Heart right ventricle (tissue), 16 donors: ENCODE measurements around the gene OR8B12. TPM values are rescaled to one million over a fixed set of nuclear protein-coding genes. Genes with fewer than 3 reads are reported as not detected.

Experiments
- ATAC-seq, 8 donors: fragments of 200-7000 bp; cut with Tn5 transposase; one replicate each; pipeline ENCODE4 v1.9.1; 2020; ENCODE audit warnings: mild to moderate bottlenecking in 8 of 8, moderate library complexity in 8 of 8, moderate number of reproducible peaks in 1 of 8
- DNase-seq, 2 donors: peaks; one replicate each; pipeline ENCODE4 v3.0.0-alpha.2; 2020
- H3K27ac ChIP-seq, 10 donors: fragments of 200-600 bp; sonication (generic) in 2 of 10; one replicate each; pipeline versions ENCODE4 v1.5.0 to v1.8.0; 2020 to 2022; ENCODE audit warnings: mild to moderate bottlenecking in 3 of 10
- H3K27me3 ChIP-seq, 7 donors: fragments of 200-600 bp; one replicate each; pipeline ENCODE4 v1.8.0; 2021 to 2022; ENCODE audit warnings: mild to moderate bottlenecking in 2 of 7
- H3K36me3 ChIP-seq, 9 donors: fragments of 200-600 bp; sonication (generic) in 1 of 9; one replicate each; pipeline versions ENCODE4 v1.5.0 to v1.8.0; 2020 to 2022; ENCODE audit warnings: mild to moderate bottlenecking in 2 of 9
- H3K4me1 ChIP-seq, 9 donors: fragments of 200-600 bp; sonication (generic) in 1 of 9; one replicate each; pipeline versions ENCODE4 v1.5.0 to v1.8.0; 2020 to 2022; ENCODE audit warnings: mild to moderate bottlenecking in 4 of 9
- H3K4me3 ChIP-seq, 10 donors: fragments of 200-600 bp; sonication (generic) in 2 of 10; one replicate each; pipeline versions ENCODE4 v1.5.0 to v1.8.0; 2020 to 2022; ENCODE audit warnings: mild to moderate bottlenecking in 7 of 10, moderate library complexity in 2 of 10
- H3K9me3 ChIP-seq, 11 donors: fragments of 200-600 bp in 10 of 11; sonication (generic) in 2 of 11; one replicate each; pipeline versions ENCODE4 v1.5.0 to v1.8.0; 2013 to 2022; ENCODE audit warnings: mild to moderate bottlenecking in 2 of 11, control low read depth in 1 of 11, moderate library complexity in 1 of 11
- WGBS, 2 donors: extraction: QIAGEN DNeasy Blood & Tissue Kit; methylation state at CpG; one replicate each; pipeline ENCODE4 v1.1.7; 2013; ENCODE audit warnings: inconsistent platforms in 1 of 2; 5-methylcytosine and 5-hydroxymethylcytosine counted together
- intact Hi-C, 10 donors: fragments of 100-400 bp; cut with DNase I; formaldehyde crosslinking; loops; one replicate each; pipeline versions ENCODE4 v1.11.1 to v1.14.2; 2022
- polyA plus RNA-seq, 2 donors: library from polyadenylated mRNA; stranded (reverse); fragments of 200-250 nt; gene quantifications; one replicate each; pipeline ENCODE4 v1.2.3, GENCODE V29; 2013
- total RNA-seq, 10 donors: library from RNA; stranded (reverse); fragmentation: NEBNext Ultra II Directional in 3 of 10; extraction: Animal tissue kit (Norgen Biotek cat#: 25700) in 3 of 10; gene quantifications; one replicate each; pipeline versions ENCODE4 v1.2.1 to v1.2.4, GENCODE V29; 2021 to 2023
- TF ChIP-seq, protein P1 (sequence below), 9 donors: fragments of 200-600 bp; sonication (generic) in 2 of 9; IDR thresholded peaks; one replicate each; pipeline versions ENCODE4 v1.5.0 to v1.8.0; 2021 to 2022; ENCODE audit warnings: antibody characterized with exemption in 9 of 9, mild to moderate bottlenecking in 5 of 9, moderate library complexity in 1 of 9
- donor health status: Arrhythmogenic right ventricular cardiomyopathy.
- donor health status: ischemic (EF 13 %, LVEDD 7.1; RV severe dilation, severe dysfunction).
- donor health status: healthy with polysubstance abuse.
- donor health status: DM: no; HTN: yes; CAD: no.
- donor health status: DM: no; HTN: no; CAD: no.
- donor health status: ischemic (EF 25% LVEDD 6.9; RV normal size, moderate dysfunction).
- donor health status: ischemic (EF 25% LVEDD 5.7; RV mildly dilated, moderate dysfunction).
- donor health status: healthy.
- donor health status: DM: yes; HTN: yes; CAD: no.
- donor health status: Ischemic cardiomyopathy.
- donor health status: ischemic (EF 35%, LVEDD 5.7; RV mildly dilated, moderate dysfunction).
- donor health status: nonischemic (EF 11% LVEDD 7.7; RV severe dilation, severe dysfunction).
- donor health status: DM: yes; HTN: yes; CAD: no.
- donor health status: PGD.
- donor health status: ischemic (EF 29% LVEDD 5.4; RV normal size, mild dysfunction).
- donor health status: nonischemic (EF 23%, LVEDD 6.1; RV moderate dilation, normal function).

The OR8B12 gene
- total and polyA plus RNA-seq, 12 donors = not detected

DNA sequence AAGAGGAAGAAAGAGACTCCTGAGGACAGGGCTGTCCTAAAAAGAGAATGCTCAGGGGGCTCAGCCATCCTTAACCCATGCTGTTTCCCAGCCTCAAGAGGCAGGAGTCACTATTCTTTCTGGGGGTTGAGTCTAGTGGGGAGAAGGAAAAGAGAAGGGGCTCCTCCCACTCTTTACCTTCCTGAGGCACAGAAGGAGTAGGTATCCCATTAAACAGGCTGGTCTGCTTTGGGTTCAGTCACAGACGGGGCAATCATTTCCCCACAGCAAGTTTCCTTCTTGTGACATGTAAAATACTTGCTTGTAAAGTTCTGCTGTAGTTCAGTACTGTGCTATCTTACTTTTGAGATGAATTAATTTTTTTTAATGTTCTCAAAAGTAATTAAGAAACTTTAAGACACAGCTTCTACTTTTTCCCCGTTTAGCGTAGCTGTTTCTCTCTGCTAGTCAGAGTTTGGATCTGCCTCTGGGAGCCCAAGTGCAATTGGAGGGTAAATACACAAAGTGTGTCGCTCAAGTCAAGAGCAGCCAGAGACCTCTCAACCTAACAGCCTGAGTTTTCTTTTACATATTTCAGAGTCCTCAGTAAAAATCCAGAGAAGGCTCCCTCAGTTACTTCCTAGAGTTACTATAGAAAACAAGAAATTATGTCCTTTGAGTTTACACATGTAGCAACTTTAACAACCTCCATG is 41.4 kb upstream of the OR8B12 start:
- TF ChIP-seq, protein P1, sequence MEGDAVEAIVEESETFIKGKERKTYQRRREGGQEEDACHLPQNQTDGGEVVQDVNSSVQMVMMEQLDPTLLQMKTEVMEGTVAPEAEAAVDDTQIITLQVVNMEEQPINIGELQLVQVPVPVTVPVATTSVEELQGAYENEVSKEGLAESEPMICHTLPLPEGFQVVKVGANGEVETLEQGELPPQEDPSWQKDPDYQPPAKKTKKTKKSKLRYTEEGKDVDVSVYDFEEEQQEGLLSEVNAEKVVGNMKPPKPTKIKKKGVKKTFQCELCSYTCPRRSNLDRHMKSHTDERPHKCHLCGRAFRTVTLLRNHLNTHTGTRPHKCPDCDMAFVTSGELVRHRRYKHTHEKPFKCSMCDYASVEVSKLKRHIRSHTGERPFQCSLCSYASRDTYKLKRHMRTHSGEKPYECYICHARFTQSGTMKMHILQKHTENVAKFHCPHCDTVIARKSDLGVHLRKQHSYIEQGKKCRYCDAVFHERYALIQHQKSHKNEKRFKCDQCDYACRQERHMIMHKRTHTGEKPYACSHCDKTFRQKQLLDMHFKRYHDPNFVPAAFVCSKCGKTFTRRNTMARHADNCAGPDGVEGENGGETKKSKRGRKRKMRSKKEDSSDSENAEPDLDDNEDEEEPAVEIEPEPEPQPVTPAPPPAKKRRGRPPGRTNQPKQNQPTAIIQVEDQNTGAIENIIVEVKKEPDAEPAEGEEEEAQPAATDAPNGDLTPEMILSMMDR (IDR thresholded peaks at IDR 0.05) = no peak
- Histone ChIP-seq H3K4me3 (no peak overlapping the region), H3K36me3 (no peaks in the 10 kb centered on the region), H3K4me1 (no peaks in the 10 kb centered on the region), H3K27me3 (peaks cover 0 to 14% (median 0%) of the 10 kb centered on the region in 7 donors), H3K9me3 (no peaks in the 10 kb centered on the region), H3K27ac (no peak overlapping the region)
- DNase-seq = no peak
- intact Hi-C loops = loop anchor here (2.0 to 10.0 kb wide), 7 partner anchors 160 to 520 kb away; partner anchors contain the start of gene OR8B4 (in 1 of the 10)
- ATAC-seq = no peak
- 73 to 79% methylated on average over 4 of the region's 4 CpGs for WGBS, 2 donors

DNA sequence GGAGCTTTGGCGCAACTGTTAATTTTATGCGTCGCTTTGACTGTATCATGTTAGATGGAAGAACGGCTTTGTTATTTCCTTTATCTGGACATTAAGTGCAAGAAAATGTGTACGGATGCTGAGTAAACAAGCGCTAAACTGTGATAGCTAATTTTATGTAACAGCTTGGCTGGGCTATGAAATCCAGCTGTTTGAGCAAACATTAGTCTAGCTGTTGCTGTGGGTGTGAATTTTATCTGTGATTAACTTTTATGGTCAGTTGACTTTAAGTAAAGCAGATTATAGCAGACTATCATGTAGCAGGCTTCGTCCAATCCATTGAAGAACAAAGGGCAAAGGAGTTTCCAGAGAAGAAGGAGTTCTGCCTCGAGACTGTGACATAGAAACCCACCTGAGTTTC is 40.3 kb upstream of the OR8B12 start:
- no peaks in the 10 kb centered on the region for H3K4me1 ChIP-seq
- no peak overlapping the region for H3K4me3 ChIP-seq
- DNase-seq (no peak), ATAC-seq (no peak)
- H3K27ac ChIP-seq = no peak overlapping the region
- H3K36me3 ChIP-seq = no peaks in the 10 kb centered on the region
- TF ChIP-seq, protein P1 (IDR thresholded peaks at IDR 0.05) = no peak
- intact Hi-C loops = loop anchor here in 7 of 10 donors (2.0 to 10.0 kb wide), 6 partner anchors 159 to 519 kb away; partner anchors contain the start of gene OR8B4 (in 1 of the 7)
- WGBS, 2 donors = 73 to 81% methylated on average over 8 of the region's 8 CpGs
- H3K27me3 ChIP-seq = peaks cover 0 to 14% (median 0%) of the 10 kb centered on the region in 7 donors
- no peaks in the 10 kb centered on the region for H3K9me3 ChIP-seq

DNA sequence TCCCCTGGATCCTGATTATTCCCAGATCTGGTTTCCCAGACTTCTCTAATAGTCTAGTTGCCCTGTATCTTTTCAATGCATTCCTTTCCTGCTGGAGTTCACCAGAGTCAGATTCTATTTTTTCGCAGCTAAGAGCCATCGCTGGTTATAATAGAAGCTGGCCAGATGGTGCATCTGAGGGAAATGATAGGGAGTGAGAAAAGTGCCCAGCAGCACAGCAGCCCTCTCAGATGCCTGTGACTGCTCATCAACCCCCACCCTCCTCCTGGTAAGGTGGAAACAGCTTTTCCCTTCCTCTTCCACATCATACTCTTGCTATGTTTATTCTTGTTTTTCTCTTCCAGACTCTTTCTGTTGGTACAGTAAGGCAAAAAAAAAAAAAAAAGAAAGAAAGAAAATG is 39.1 kb upstream of the OR8B12 start:
- Histone ChIP-seq H3K27me3 (peaks cover 0 to 6% (median 0%) of the 10 kb centered on the region in 7 donors), H3K9me3 (no peaks in the 10 kb centered on the region), H3K4me1 (peaks cover 0 to 6% (median 0%) of the 10 kb centered on the region in 9 donors), H3K4me3 (no peak overlapping the region), H3K36me3 (no peaks in the 10 kb centered on the region), H3K27ac (no peak overlapping the region)
- DNase-seq (no peak), ATAC-seq (no peak)
- intact Hi-C loops = loop anchor here in 6 of 10 donors (5.0 to 10.0 kb wide), 5 partner anchors 158 to 518 kb away; partner anchors contain the start of gene OR8B4 (in 1 of the 6)
- 87 to 88% methylated on average over 2 of the region's 2 CpGs for WGBS, 2 donors
- TF ChIP-seq, protein P1 (IDR thresholded peaks at IDR 0.05) = no peak

DNA sequence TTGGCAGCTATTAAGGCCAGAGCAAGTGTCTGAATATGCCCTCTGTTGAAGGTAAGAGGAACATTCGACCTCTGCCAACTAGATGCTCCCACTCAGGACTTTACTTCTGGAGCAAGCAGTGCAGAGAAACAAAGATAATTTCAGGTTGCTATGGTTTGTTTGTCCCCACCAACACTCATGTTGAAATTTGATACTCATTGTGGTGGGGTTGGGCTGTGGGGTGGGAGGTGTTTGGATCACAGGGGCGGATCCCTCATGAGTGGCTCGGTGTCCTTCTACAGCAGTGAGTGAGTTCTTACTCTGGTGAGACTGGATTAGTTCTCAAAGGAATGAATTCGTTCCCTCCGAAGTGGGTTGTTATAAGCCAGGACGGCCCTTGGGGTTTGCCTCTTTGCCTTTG is 38.4 kb upstream of the OR8B12 start:
- TF ChIP-seq, protein P1 (IDR thresholded peaks at IDR 0.05) = no peak
- DNase-seq = no peak
- Histone ChIP-seq H3K4me3 (no peak overlapping the region), H3K4me1 (peaks cover 0 to 10% (median 0%) of the 10 kb centered on the region in 9 donors), H3K9me3 (no peaks in the 10 kb centered on the region), H3K27me3 (peaks cover 0 to 2% (median 0%) of the 10 kb centered on the region in 7 donors), H3K27ac (no peak overlapping the region), H3K36me3 (no peaks in the 10 kb centered on the region)
- no peak for ATAC-seq
- intact Hi-C loops = loop anchor here in 6 of 10 donors (5.0 to 10.0 kb wide), 5 partner anchors 157 to 517 kb away; partner anchors contain the start of gene OR8B4 (in 1 of the 6)
- 62 to 82% methylated on average over 6 of the region's 6 CpGs for WGBS, 2 donors
